H1 (cell line): ENCODE results near the gene COCH.
"Not testable (repeated sequence)": the region's sequence is repeated elsewhere in the genome, so short reads cannot be mapped to it uniquely, and the experiment has no call there.

Source experiments
- BRCA1 ChIP-seq: IDR thresholded peaks from 2 replicates; pipeline ENCODE4 v1.6.1; 2012; ENCODE audit warnings: low read depth, low read length, improper control_type of control experiment
- CEBPB ChIP-seq: IDR thresholded peaks from 2 replicates; pipeline ENCODE4 v1.6.1; 2012; ENCODE audit warnings: low read depth, low read length
- CTCF ChIP-seq, 3 experiments: IDR thresholded peaks; 1 replicate in 2 of 3; 2 replicates in 1 of 3; pipeline versions ENCODE4 v1.5.1 to v1.6.1; 2011; ENCODE audit warnings: low read length in 3 of 3, mild to moderate bottlenecking in 3 of 3, inconsistent platforms in 2 of 3, low read depth in 1 of 3, moderate library complexity in 1 of 3; ENCODE audit not compliant: insufficient read depth in 1 of 3; ENCODE audit errors: control extremely low read depth in 1 of 3
- EP300 ChIP-seq, 2 experiments: IDR thresholded peaks; 1 replicate in 1 of 2; 2 replicates in 1 of 2; pipeline ENCODE4 v1.6.1; 2011 to 2012; ENCODE audit warnings: low read depth in 2 of 2, low read length in 2 of 2, mild to moderate bottlenecking in 2 of 2, borderline replicate concordance in 1 of 2, inconsistent platforms in 1 of 2, moderate library complexity in 1 of 2
- FOSL1 ChIP-seq: IDR thresholded peaks from 2 replicates; pipeline ENCODE4 v1.6.1; 2011; ENCODE audit warnings: mild to moderate bottlenecking, low read depth, low read length, moderate library complexity; ENCODE audit not compliant: insufficient read depth
- JUND ChIP-seq: IDR thresholded peaks from 2 replicates; pipeline ENCODE4 v1.6.1; 2011; ENCODE audit warnings: mild to moderate bottlenecking, improper control_type of control experiment, low read length
- POLR2A ChIP-seq, 2 experiments: IDR thresholded peaks; 1 replicate in 1 of 2; 2 replicates in 1 of 2; pipeline ENCODE4 v1.6.1; 2011; ENCODE audit warnings: low read depth in 2 of 2, low read length in 2 of 2, mild to moderate bottlenecking in 2 of 2; ENCODE audit errors: control extremely low read depth in 1 of 2

- TF ChIP-seq BRCA1; CTCF (IDR thresholded peaks at IDR 0.05; ENCODE audit: control extremely low read depth in 1 of 3, insufficient read depth in 1 of 3, low read depth in 1 of 3, low read length in 3 of 3); EP300 (IDR thresholded peaks at IDR 0.05; ENCODE audit: borderline replicate concordance in 1 of 2, low read depth in 2 of 2, low read length in 2 of 2); POLR2A (IDR thresholded peaks at IDR 0.05; ENCODE audit: control extremely low read depth in 1 of 2, low read depth in 2 of 2, low read length in 2 of 2); FOSL1; JUND; CEBPB: not testable (repeated sequence)
Measured at GRCh38 chr14:30933937-30934336, 59.6 kb downstream of the COCH start.
